Islet of Langerhans (tissue), 1 donor: Measurements from ENCODE around the gene NEUROG2.
"Not testable (repeated sequence)": the region's sequence is repeated elsewhere in the genome, so short reads cannot be mapped to it uniquely, and the experiment has no call there.

Experiments used
- FAIRE-seq: peaks from one replicate; lab custom pipeline; 2011; peaks lifted over from hg19 to GRCh38; lab: Jason Lieb, UNC

NEUROG2 gene

GRCh38 chr4:112516066-112516470, at the start of gene NEUROG2:
Gene NEUROG2 (minus strand): TSS chr4:112516180. CDS start chr4:112515475, 705 bp downstream.
- no peak for FAIRE-seq

- FAIRE-seq, result no peak
These were observed 48.8 kb upstream of the NEUROG2 start for GRCh38 chr4:112564706-112565270.

GRCh38 chr4:112563431-112564200, 47.6 kb upstream of the NEUROG2 start:
- FAIRE-seq, result no peak

GRCh38 chr4:112562254-112562879, 46.4 kb upstream of the NEUROG2 start:
- no peak for FAIRE-seq

- no peak for FAIRE-seq
These were observed 44.1 kb upstream of the NEUROG2 start for GRCh38 chr4:112560084-112560483.

GRCh38 chr4:112559053-112559452, 43.1 kb upstream of the NEUROG2 start:
- FAIRE-seq, result no peak

GRCh38 chr4:112557676-112558411, 41.9 kb upstream of the NEUROG2 start:
- no peak for FAIRE-seq

GRCh38 chr4:112554271-112554670, 38.3 kb upstream of the NEUROG2 start:
- FAIRE-seq, result not testable (repeated sequence)

GRCh38 chr4:112552668-112553067, 36.7 kb upstream of the NEUROG2 start:
- FAIRE-seq, result no peak

GRCh38 chr4:112550728-112551127, 34.7 kb upstream of the NEUROG2 start:
- FAIRE-seq, result no peak

- FAIRE-seq, result no peak
These were observed 30.5 kb upstream of the NEUROG2 start for GRCh38 chr4:112546476-112546875.

- no peak for FAIRE-seq
These were observed 29.4 kb upstream of the NEUROG2 start for GRCh38 chr4:112545346-112545745.

- FAIRE-seq, result no peak
These were observed 24.7 kb upstream of the NEUROG2 start for GRCh38 chr4:112540695-112541094.

GRCh38 chr4:112536123-112536522, 20.1 kb upstream of the NEUROG2 start:
- no peak for FAIRE-seq

- no peak for FAIRE-seq
These were observed 16.3 kb upstream of the NEUROG2 start for GRCh38 chr4:112532267-112532666.

GRCh38 chr4:112531146-112531545, 15.2 kb upstream of the NEUROG2 start:
- no peak for FAIRE-seq

GRCh38 chr4:112526061-112526460, 10.1 kb upstream of the NEUROG2 start:
- FAIRE-seq, result no peak

GRCh38 chr4:112523764-112524505, 8.0 kb upstream of the NEUROG2 start:
- FAIRE-seq, result no peak

GRCh38 chr4:112523008-112523721, 7.2 kb upstream of the NEUROG2 start:
- FAIRE-seq, result no peak

- FAIRE-seq, result not testable (repeated sequence)
These were observed 6.5 kb upstream of the NEUROG2 start for GRCh38 chr4:112522431-112522830.
